H9 (cell line): ENCODE data around the gene METRN. TPM values are rescaled to one million over a fixed set of nuclear protein-coding genes. Genes with fewer than 3 reads are reported as not detected.

Experiments
- DNase-seq: peaks from one replicate; pipeline ENCODE4 v3.0.0-alpha.2; 2017
- H2AFZ ChIP-seq: one replicate; pipeline ENCODE4 v1.6.1; 2013; ENCODE audit warnings: mild to moderate bottlenecking, low read length, control low read depth, moderate library complexity
- H2AK5ac ChIP-seq: 2 replicates; pipeline ENCODE4 v1.6.1; 2013; ENCODE audit warnings: low read length, control low read depth, mixed read lengths; ENCODE audit not compliant: insufficient read length
- H2BK120ac ChIP-seq: one replicate; pipeline ENCODE4 v1.6.1; 2013; ENCODE audit warnings: low read depth, mild to moderate bottlenecking, low read length, control low read depth, inconsistent platforms; ENCODE audit not compliant: poor library complexity, severe bottlenecking
- H2BK12ac ChIP-seq: 2 replicates; pipeline ENCODE4 v1.6.1; 2013; ENCODE audit warnings: low read length, control low read depth, mixed read lengths, low read depth; ENCODE audit not compliant: insufficient read length
- H2BK15ac ChIP-seq: 2 replicates; pipeline ENCODE4 v1.6.1; 2013; ENCODE audit warnings: low read depth, low read length, control low read depth
- H2BK20ac ChIP-seq: one replicate; pipeline ENCODE4 v1.6.1; 2013; ENCODE audit warnings: low read depth, mild to moderate bottlenecking, low read length, control low read depth, inconsistent platforms; ENCODE audit not compliant: poor library complexity, severe bottlenecking
- H2BK5ac ChIP-seq: 2 replicates; pipeline ENCODE4 v1.6.1; 2013; ENCODE audit warnings: low read length, control low read depth, mixed read lengths; ENCODE audit not compliant: insufficient read length
- H3K14ac ChIP-seq: 2 replicates; pipeline ENCODE4 v1.6.1; 2013; ENCODE audit warnings: low read length, control low read depth; ENCODE audit not compliant: insufficient read depth
- H3K18ac ChIP-seq: 2 replicates; pipeline ENCODE4 v1.6.1; 2013; ENCODE audit warnings: low read depth, mild to moderate bottlenecking, mixed read lengths, low read length, control low read depth; ENCODE audit not compliant: insufficient read length
- H3K23ac ChIP-seq: 2 replicates; pipeline ENCODE4 v1.6.1; 2013; ENCODE audit warnings: low read length, control low read depth, mixed read lengths, low read depth; ENCODE audit not compliant: insufficient read length
- H3K23me2 ChIP-seq: 2 replicates; pipeline ENCODE4 v1.6.1; 2013; ENCODE audit warnings: low read depth, mild to moderate bottlenecking, mixed read lengths, low read length, control low read depth; ENCODE audit not compliant: insufficient read length, poor library complexity, severe bottlenecking
- H3K27ac ChIP-seq: 2 replicates; pipeline ENCODE4 v1.5.1; 2013; ENCODE audit warnings: low read length, control low read depth, mixed read lengths, low read depth; ENCODE audit not compliant: insufficient read length
- H3K27me3 ChIP-seq: 2 replicates; pipeline ENCODE4 v1.6.1; 2013; ENCODE audit warnings: low read length, control low read depth, inconsistent platforms; ENCODE audit not compliant: insufficient read depth
- H3K4ac ChIP-seq: 2 replicates; pipeline ENCODE4 v1.6.1; 2013; ENCODE audit warnings: low read depth, mild to moderate bottlenecking, control low read depth, inconsistent platforms, low read length, moderate library complexity
- H3K4me1 ChIP-seq: 2 replicates; pipeline ENCODE4 v1.6.1; 2013; ENCODE audit warnings: low read length, control low read depth, inconsistent platforms; ENCODE audit not compliant: insufficient read depth
- H3K4me2 ChIP-seq: 2 replicates; pipeline ENCODE4 v1.6.1; 2013; ENCODE audit warnings: low read length, control low read depth, mixed read lengths; ENCODE audit not compliant: insufficient read length, insufficient read depth
- H3K56ac ChIP-seq: 2 replicates; pipeline ENCODE4 v1.6.1; 2013; ENCODE audit warnings: low read depth, mild to moderate bottlenecking, mixed read lengths, low read length, control low read depth; ENCODE audit not compliant: insufficient read length
- H3K79me1 ChIP-seq: 2 replicates; pipeline ENCODE4 v1.6.1; 2013; ENCODE audit warnings: low read depth, mild to moderate bottlenecking, moderate library complexity, low read length, control low read depth, inconsistent platforms; ENCODE audit not compliant: insufficient read depth, poor library complexity, severe bottlenecking
- H3K79me2 ChIP-seq: 2 replicates; pipeline ENCODE4 v1.6.1; 2013; ENCODE audit warnings: low read length, control low read depth, inconsistent platforms; ENCODE audit not compliant: insufficient read depth
- H3K9ac ChIP-seq: 2 replicates; pipeline ENCODE4 v1.6.1; 2013; ENCODE audit warnings: low read length, control low read depth, mixed read lengths; ENCODE audit not compliant: insufficient read length; ENCODE audit errors: extremely low read depth
- H3K9me3 ChIP-seq: one replicate; pipeline ENCODE4 v1.6.1; 2013; ENCODE audit warnings: low read depth, low read length, inconsistent platforms; ENCODE audit not compliant: control insufficient read depth
- H3T11ph ChIP-seq: one replicate; pipeline ENCODE4 v1.6.1; 2013; ENCODE audit warnings: mild to moderate bottlenecking, low read length, control low read depth, inconsistent platforms
- H4K20me1 ChIP-seq: one replicate; pipeline ENCODE4 v1.6.1; 2013; ENCODE audit not compliant: control insufficient read depth, insufficient read length, insufficient read depth
- H4K5ac ChIP-seq: 2 replicates; pipeline ENCODE4 v1.6.1; 2013; ENCODE audit warnings: low read depth, mild to moderate bottlenecking, mixed read lengths, low read length, control low read depth; ENCODE audit not compliant: insufficient read length
- H4K8ac ChIP-seq: replicated peaks from 2 replicates; pipeline ENCODE4 v1.6.1; 2013; ENCODE audit warnings: low read length, control low read depth, mixed read lengths, low read depth; ENCODE audit not compliant: insufficient read length
- H4K91ac ChIP-seq: 2 replicates; pipeline ENCODE4 v1.6.1; 2013; ENCODE audit warnings: low read depth, mild to moderate bottlenecking, moderate library complexity, mixed read lengths, low read length, control low read depth; ENCODE audit not compliant: insufficient read length
- H3K27ac Mint-ChIP-seq, 3 experiments: 2 replicates in 2 of 3; 3 replicates in 1 of 3; pipeline ENCODE4 v1.8.0; 2020 to 2021; ENCODE audit warnings: mixed read lengths in 3 of 3, mild to moderate bottlenecking in 1 of 3, moderate library complexity in 1 of 3
- H3K27me3 Mint-ChIP-seq: 2 replicates; pipeline ENCODE4 v1.8.0; 2021; ENCODE audit warnings: low read depth, mild to moderate bottlenecking, moderate library complexity, mixed read lengths
- H3K36me3 Mint-ChIP-seq, 3 experiments: 2 replicates in 2 of 3; 3 replicates in 1 of 3; pipeline ENCODE4 v1.8.0; 2020 to 2021; ENCODE audit warnings: low read depth in 3 of 3, mixed read lengths in 3 of 3; ENCODE audit not compliant: insufficient read depth in 1 of 3
- H3K4me1 Mint-ChIP-seq, 2 experiments: 2 replicates each; pipeline ENCODE4 v1.8.0; 2020; ENCODE audit warnings: mixed read lengths in 2 of 2
- H3K4me3 Mint-ChIP-seq, 2 experiments: 2 replicates in 1 of 2; 3 replicates in 1 of 2; pipeline ENCODE4 v1.8.0; 2020 to 2021; ENCODE audit warnings: mild to moderate bottlenecking in 2 of 2, mixed read lengths in 2 of 2, moderate library complexity in 1 of 2
- H3K9me3 Mint-ChIP-seq, 2 experiments: 2 replicates in 1 of 2; 3 replicates in 1 of 2; pipeline ENCODE4 v1.8.0; 2020; ENCODE audit warnings: mild to moderate bottlenecking in 2 of 2, mixed read lengths in 2 of 2, moderate library complexity in 1 of 2
- CTCF ChIP-seq: fragments of 200-600 bp; sonication (generic); conservative IDR thresholded peaks from 3 replicates; pipeline ENCODE4 v1.8.0; 2021; ENCODE audit warnings: antibody characterized with exemption, mild to moderate bottlenecking
- WGBS: extraction: QIAGEN DNeasy Blood & Tissue Kit; methylation state at CpG from one replicate; pipeline ENCODE4 v1.1.7; 2013; ENCODE audit warnings: missing lambda C conversion rate, low lambda C conversion rate, mixed read lengths; ENCODE audit not compliant: insufficient read length; ENCODE audit errors: extremely low coverage; 5-methylcytosine and 5-hydroxymethylcytosine counted together
- total RNA-seq: library from RNA; stranded (reverse); gene quantifications from 2 replicates; pipeline ENCODE4 v1.2.1, GENCODE V29; 2021

The METRN gene
- total RNA-seq, 1 experiment from 2014 or later = 26.2 TPM

DNA sequence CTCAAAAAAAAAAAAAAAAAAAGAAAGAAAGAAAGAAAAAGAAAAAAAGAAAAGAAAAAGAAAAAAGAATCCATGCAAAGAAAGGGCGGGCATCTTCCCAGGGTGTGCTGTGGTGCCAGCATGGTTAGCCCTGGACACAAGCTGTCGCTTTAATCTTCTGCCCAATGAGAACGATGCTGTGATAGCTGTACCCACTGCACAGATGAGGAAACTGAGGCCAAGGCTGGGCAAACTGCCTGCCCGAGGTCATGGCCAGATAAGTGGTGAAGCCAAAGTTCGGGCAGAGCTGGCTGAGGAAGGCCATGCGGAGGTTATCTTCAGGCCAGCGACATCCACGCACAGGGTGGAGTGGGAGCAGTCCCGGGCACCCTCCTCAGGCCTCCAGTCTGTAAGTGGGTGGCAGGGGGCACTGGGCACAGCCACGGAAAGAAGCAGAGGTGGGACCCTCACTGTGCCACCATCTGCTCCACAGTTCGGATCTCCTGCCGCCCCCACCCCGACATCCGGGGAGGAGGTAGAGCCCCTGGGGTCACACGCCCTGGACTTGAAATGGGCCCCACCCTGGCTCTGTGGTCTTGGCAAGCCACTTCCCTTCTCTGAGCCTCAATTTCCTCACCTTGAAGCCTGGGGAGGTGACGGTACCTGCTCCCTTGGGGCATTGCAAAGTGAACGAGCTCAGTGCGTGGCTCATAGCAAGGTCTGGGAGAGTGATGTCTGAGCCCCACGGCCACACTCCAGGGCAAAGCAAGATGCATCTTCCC lies 15.8 kb upstream of the METRN start:
- H3K9ac ChIP-seq = no peak overlapping the region
- H4K5ac ChIP-seq = no peak overlapping the region
- Mint-ChIP-seq H3K4me3 (no peak overlapping the region), H3K9me3 (no peaks in the 10 kb centered on the region), H3K36me3 (peaks cover 0 to 3% (median 0%) of the 10 kb centered on the region in 3 experiments; a peak in 2 of 7 replicates), H3K4me1 (peaks cover 0 to 12% of the 10 kb centered on the region in 2 experiments; a peak in 2 of 4 replicates), H3K27ac (no peak overlapping the region), H3K27me3 (peaks cover 94% of the 10 kb centered on the region)
- H3K27ac ChIP-seq = no peak overlapping the region
- no peaks in the 10 kb centered on the region for H4K20me1 ChIP-seq
- H3K4me1 ChIP-seq = no peaks in the 10 kb centered on the region
- TF ChIP-seq CTCF = no peak
- no peak overlapping the region for H4K8ac ChIP-seq
- H2AFZ ChIP-seq = no peak overlapping the region
- no peak overlapping the region for H3K14ac ChIP-seq
- no peak overlapping the region for H2BK12ac ChIP-seq
- no peak overlapping the region for H2BK120ac ChIP-seq
- H3K4me2 ChIP-seq = no peak overlapping the region
- H3K9me3 ChIP-seq = no peaks in the 10 kb centered on the region
- no peak overlapping the region for H2BK20ac ChIP-seq
- no peak overlapping the region for H3T11ph ChIP-seq
- no peak overlapping the region for H3K23ac ChIP-seq
- no peaks in the 10 kb centered on the region for H3K79me1 ChIP-seq
- no peak overlapping the region for H3K18ac ChIP-seq
- no peak overlapping the region for H2BK5ac ChIP-seq
- H3K27me3 ChIP-seq = peaks cover 39% of the 10 kb centered on the region
- no peak overlapping the region for H3K4ac ChIP-seq
- H3K56ac ChIP-seq = no peak overlapping the region
- no peaks in the 10 kb centered on the region for H3K79me2 ChIP-seq
- no peak for DNase-seq
- H4K91ac ChIP-seq = no peak overlapping the region
- no peak overlapping the region for H2BK15ac ChIP-seq
- H2AK5ac ChIP-seq = no peak overlapping the region
- no CpG with 5 or more reads among the region's 19 CpGs for WGBS
- peaks cover 15% of the 10 kb centered on the region for H3K23me2 ChIP-seq
